ENCODE data around the gene TRIM42.

Gene TRIM42

DNA sequence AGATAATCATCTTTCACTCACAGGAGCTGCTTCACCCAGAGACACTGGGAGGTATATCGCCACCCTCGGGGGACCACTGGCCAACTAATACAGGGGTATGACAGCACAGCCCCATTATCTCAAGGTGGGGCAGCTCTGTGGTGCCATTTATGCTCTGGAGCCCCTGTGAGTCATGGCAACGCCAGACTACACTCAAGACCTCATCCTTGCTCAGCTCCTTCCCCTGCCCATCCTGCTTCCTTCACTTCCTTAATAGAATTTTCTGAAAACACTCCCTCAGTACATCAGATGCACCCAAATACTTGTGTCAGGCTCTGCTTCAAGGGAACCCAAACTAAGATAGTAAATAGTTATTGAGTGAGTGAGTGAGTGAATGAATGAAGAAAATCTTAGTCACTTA, 45.7 kb downstream of the TRIM42 start:
- ChIA-PET CTCF (no interaction called here), POLR2A (no interaction called here)
- TF ChIP-seq ZNF292 (tag by site-specific recombination; IDR thresholded peaks at IDR 0.05; ENCODE audit: borderline replicate concordance, low read depth): no peak
- no peak for TF ChIP-seq ZNF239 (tag by site-specific recombination; IDR thresholded peaks at IDR 0.05)
- no peak for TF ChIP-seq ZNF341 (tag by site-specific recombination; IDR thresholded peaks at IDR 0.05; ENCODE audit: low read depth)
- no peak for TF ChIP-seq SCRT1 (tag by site-specific recombination; IDR thresholded peaks at IDR 0.05; ENCODE audit: borderline replicate concordance)
- no peak for TF ChIP-seq ZNF221 (tag by site-specific recombination; IDR thresholded peaks at IDR 0.05; ENCODE audit: borderline replicate concordance)
- no peak for TF ChIP-seq ZNF426 (tag by site-specific recombination; IDR thresholded peaks at IDR 0.05)
- no peak for TF ChIP-seq REPIN1 (tag by site-specific recombination; IDR thresholded peaks at IDR 0.05; ENCODE audit: low read depth)
- TF ChIP-seq ZNF629 (tag by site-specific recombination; IDR thresholded peaks at IDR 0.05): no peak
- no peak for TF ChIP-seq IKZF3 (tag by site-specific recombination; IDR thresholded peaks at IDR 0.05)
- no peak for TF ChIP-seq ZNF521 (tag by site-specific recombination; IDR thresholded peaks at IDR 0.05)
- no peak for TF ChIP-seq ZNF558 (tag by site-specific recombination; IDR thresholded peaks at IDR 0.05)
- no peak for TF ChIP-seq ZNF560 (tag by site-specific recombination; IDR thresholded peaks at IDR 0.05; ENCODE audit: borderline replicate concordance)

GRCh38 chr3:140724856-140725812, 47.3 kb downstream of the TRIM42 start:
- Histone ChIP-seq H3K27ac (ENCODE audit: extremely low read depth, low read depth, low read length) (no peak overlapping the region), H3K4me3 (ENCODE audit: low read depth, low read length) (no peak overlapping the region), H3K36me3 (ENCODE audit: control insufficient read depth in 2 of 2, insufficient read depth in 1 of 2, low read length in 2 of 2) (no peaks in the 10 kb centered on the region), H3K4me1 (ENCODE audit: control insufficient read depth, insufficient read depth, low read length) (no peaks in the 10 kb centered on the region), H3K9me3 (ENCODE audit: control insufficient read depth, insufficient read depth, low read depth, low read length) (no peaks in the 10 kb centered on the region)
- TF ChIP-seq ZNF555 (tag by site-specific recombination; conservative IDR thresholded peaks at IDR 0.05): no peak
- no peak for TF ChIP-seq ZNF701 (tag by site-specific recombination; IDR thresholded peaks at IDR 0.05)
- no peak for TF ChIP-seq ZNF280D (tag by site-specific recombination; IDR thresholded peaks at IDR 0.05)
- TF ChIP-seq ZNF776 (tag by site-specific recombination; IDR thresholded peaks at IDR 0.05; ENCODE audit: borderline replicate concordance): no peak
- TF ChIP-seq KLF8 (tag by site-specific recombination; IDR thresholded peaks at IDR 0.05): no peak
- CTCF ChIA-PET: interaction anchor here (0.5 to 0.9 kb wide), 3 partner anchors 112 to 1823 kb away, joined by 3 to 4 read pairs (median 3); no protein-coding TSS in a partner anchor
- POLR2A ChIA-PET: no interaction called here

More for the DNA sequence above, 45.7 kb downstream of the TRIM42 start:
- H3K27ac ChIP-seq (ENCODE audit: extremely low read depth, low read depth, low read length): no peak overlapping the region
- H3K4me3 ChIP-seq (ENCODE audit: low read depth, low read length): no peak overlapping the region
- no peaks in the 10 kb centered on the region for H3K9me3 ChIP-seq (ENCODE audit: control insufficient read depth, insufficient read depth, low read depth, low read length)
- H3K4me1 ChIP-seq (ENCODE audit: control insufficient read depth, insufficient read depth, low read length): no peaks in the 10 kb centered on the region
- H3K36me3 ChIP-seq (ENCODE audit: control insufficient read depth in 2 of 2, insufficient read depth in 1 of 2, low read length in 2 of 2): no peaks in the 10 kb centered on the region

DNA sequence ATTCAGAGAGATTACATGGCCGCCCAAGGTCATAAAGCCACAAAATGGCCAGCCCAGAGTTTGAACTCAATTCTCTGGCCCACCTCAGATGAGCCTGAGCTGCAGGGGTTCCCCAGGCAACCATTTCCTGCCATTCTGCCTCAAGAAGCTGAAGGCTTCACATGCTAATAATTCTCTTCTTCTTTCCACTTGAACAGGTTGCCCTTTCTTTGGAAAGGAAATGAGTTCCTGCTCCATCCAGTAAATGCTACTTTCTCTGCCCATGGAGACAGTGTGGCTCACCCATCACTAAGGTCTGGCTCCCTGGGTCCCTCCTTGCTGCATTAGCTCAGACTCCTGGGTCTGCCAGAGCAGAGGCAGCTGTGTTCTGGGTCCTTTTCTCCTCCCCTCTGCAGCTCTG, 48.2 kb downstream of the TRIM42 start:
- CTCF ChIA-PET: interaction anchor here (0.6 to 0.9 kb wide), 2 partner anchors 113 to 820 kb away, joined by 3 read pairs; no protein-coding TSS in a partner anchor
- H3K4me3 ChIP-seq (ENCODE audit: low read depth, low read length): no peak overlapping the region
- H3K9me3 ChIP-seq (ENCODE audit: control insufficient read depth, insufficient read depth, low read depth, low read length): no peaks in the 10 kb centered on the region
- no peak overlapping the region for H3K27ac ChIP-seq (ENCODE audit: extremely low read depth, low read depth, low read length)
- H3K36me3 ChIP-seq (ENCODE audit: control insufficient read depth in 2 of 2, insufficient read depth in 1 of 2, low read length in 2 of 2): no peaks in the 10 kb centered on the region
- POLR2A ChIA-PET: no interaction called here
- H3K4me1 ChIP-seq (ENCODE audit: control insufficient read depth, insufficient read depth, low read length): no peaks in the 10 kb centered on the region
- TF ChIP-seq SP7 (tag by site-specific recombination; IDR thresholded peaks at IDR 0.05) (no peak), ZXDB (tag by site-specific recombination; IDR thresholded peaks at IDR 0.05) (no peak), ZNF280D (tag by site-specific recombination; IDR thresholded peaks at IDR 0.05) (no peak), ZNF112 (tag by site-specific recombination; IDR thresholded peaks at IDR 0.05) (no peak), ZNF132 (tag by site-specific recombination; IDR thresholded peaks at IDR 0.05; ENCODE audit: borderline replicate concordance) (no peak), ZNF335 (tag by site-specific recombination; conservative IDR thresholded peaks at IDR 0.05) (no peak), REPIN1 (tag by site-specific recombination; IDR thresholded peaks at IDR 0.05; ENCODE audit: low read depth) (no peak), ZNF211 (tag by site-specific recombination; IDR thresholded peaks at IDR 0.05; ENCODE audit: low read depth) (no peak), ZNF664 (tag by site-specific recombination; IDR thresholded peaks at IDR 0.05) (no peak)
